ENCODE data around the gene CCM2L. TPM values are rescaled to one million over a fixed set of nuclear protein-coding genes. Genes with fewer than 3 reads are reported as not detected.
A peak's percentile ranks its signal among the peaks of the same experiment; 100 is the strongest.

Gene CCM2L
- total RNA-seq, 1 experiment from 2014 or later, result not detected

GRCh38 chr20:32056708-32057483, 46.7 kb downstream of the CCM2L start:
- DNase-seq (ENCODE audit: low spot score), result no peak

- DNase-seq (ENCODE audit: low spot score), result no peak
Measured at GRCh38 chr20:32057656-32058184, 47.5 kb downstream of the CCM2L start.

GRCh38 chr20:32059189-32059588, 49.0 kb downstream of the CCM2L start:
- DNase-seq (ENCODE audit: low spot score), result no peak

GRCh38 chr20:32062776-32063170, 52.5 kb downstream of the CCM2L start:
- DNase-seq (ENCODE audit: low spot score), result no peak

- no peak for DNase-seq (ENCODE audit: low spot score)
Measured at GRCh38 chr20:32063695-32064094, 53.5 kb downstream of the CCM2L start.

GRCh38 chr20:32064667-32065066, 54.4 kb downstream of the CCM2L start:
- DNase-seq (ENCODE audit: low spot score), result no peak

GRCh38 chr20:32067234-32067821, 57.1 kb downstream of the CCM2L start:
- peak; percentile 39 for DNase-seq (ENCODE audit: low spot score)

- DNase-seq (ENCODE audit: low spot score), result no peak
Measured at GRCh38 chr20:32068174-32068573, 57.9 kb downstream of the CCM2L start.

GRCh38 chr20:32069711-32070110, 59.5 kb downstream of the CCM2L start:
- DNase-seq (ENCODE audit: low spot score), result no peak

- no peak for DNase-seq (ENCODE audit: low spot score)
Measured at GRCh38 chr20:32070282-32070681, 60.0 kb downstream of the CCM2L start.

- no peak for DNase-seq (ENCODE audit: low spot score)
Measured at GRCh38 chr20:32070690-32071213, 60.5 kb downstream of the CCM2L start.

GRCh38 chr20:32071395-32072167, 61.3 kb downstream of the CCM2L start:
- DNase-seq (ENCODE audit: low spot score), result no peak

GRCh38 chr20:32072168-32072750, 62.0 kb downstream of the CCM2L start:
- no peak for DNase-seq (ENCODE audit: low spot score)

GRCh38 chr20:32075534-32075933, 65.3 kb downstream of the CCM2L start:
- no peak for DNase-seq (ENCODE audit: low spot score)

GRCh38 chr20:32077190-32077589, 67.0 kb downstream of the CCM2L start:
- DNase-seq (ENCODE audit: low spot score), result no peak

- DNase-seq (ENCODE audit: low spot score), result no peak
Measured at GRCh38 chr20:32078322-32078721, 68.1 kb downstream of the CCM2L start.

- DNase-seq (ENCODE audit: low spot score), result no peak
Measured at GRCh38 chr20:32078791-32079190, 68.6 kb downstream of the CCM2L start.

- DNase-seq (ENCODE audit: low spot score), result no peak
Measured at GRCh38 chr20:32079655-32080109, 69.4 kb downstream of the CCM2L start.

GRCh38 chr20:32080783-32081182, 70.5 kb downstream of the CCM2L start:
- no peak for DNase-seq (ENCODE audit: low spot score)

Measured in A172 (cell line).